Neuronal stem cell (in vitro differentiated cells): ENCODE measurements around the gene MSMP.

Experiments
- DNase-seq: peaks from one replicate; pipeline ENCODE4 v3.0.0-alpha.2; 2013; ENCODE audit warnings: low spot score
- H2AFZ ChIP-seq: one replicate; pipeline ENCODE4 v1.6.1; 2013; ENCODE audit warnings: mild to moderate bottlenecking, low read length, inconsistent platforms
- H2AK5ac ChIP-seq: 2 replicates; pipeline ENCODE4 v1.6.1; 2013; ENCODE audit warnings: low read depth, mild to moderate bottlenecking, inconsistent platforms, low read length, moderate library complexity, mixed read lengths
- H2BK120ac ChIP-seq: 2 replicates; pipeline ENCODE4 v1.6.1; 2013; ENCODE audit warnings: low read depth, mild to moderate bottlenecking, inconsistent platforms, low read length, moderate library complexity, mixed read lengths
- H2BK12ac ChIP-seq: one replicate; pipeline ENCODE4 v1.6.1; 2013; ENCODE audit warnings: low read length, inconsistent platforms
- H2BK15ac ChIP-seq: 2 replicates; pipeline ENCODE4 v1.6.1; 2013; ENCODE audit warnings: mild to moderate bottlenecking, low read length, inconsistent platforms, mixed read lengths
- H2BK5ac ChIP-seq: one replicate; pipeline ENCODE4 v1.6.1; 2013; ENCODE audit warnings: inconsistent platforms, mild to moderate bottlenecking, low read length, moderate library complexity
- H3K14ac ChIP-seq: one replicate; pipeline ENCODE4 v1.6.1; 2013; ENCODE audit warnings: low read length, inconsistent platforms
- H3K18ac ChIP-seq: 2 replicates; pipeline ENCODE4 v1.6.1; 2013; ENCODE audit warnings: low read length, inconsistent platforms
- H3K23ac ChIP-seq: 2 replicates; pipeline ENCODE4 v1.6.1; 2013; ENCODE audit warnings: low read depth, mild to moderate bottlenecking, mixed read lengths, low read length, inconsistent platforms; ENCODE audit not compliant: poor library complexity
- H3K27ac ChIP-seq: replicated peaks from 3 replicates; pipeline ENCODE4 v1.5.1; 2013; ENCODE audit warnings: low read length, inconsistent platforms
- H3K27me3 ChIP-seq, 3 experiments: 2 replicates each; pipeline ENCODE4 v1.6.1; 2013; ENCODE audit warnings: low read length in 3 of 3, mild to moderate bottlenecking in 2 of 3, inconsistent platforms in 1 of 3, low read depth in 1 of 3, mixed read lengths in 1 of 3, moderate library complexity in 1 of 3; ENCODE audit not compliant: control insufficient read depth in 3 of 3, insufficient read depth in 3 of 3
- H3K36me3 ChIP-seq, 2 donors: replicated peaks in 1 of 2; 2 replicates each; pipeline ENCODE4 v1.6.1; 2013; ENCODE audit warnings: low read length in 2 of 2; ENCODE audit not compliant: control insufficient read depth in 2 of 2, insufficient read depth in 2 of 2
- H3K4ac ChIP-seq: 2 replicates; pipeline ENCODE4 v1.6.1; 2013; ENCODE audit warnings: inconsistent platforms, mild to moderate bottlenecking, low read length, moderate library complexity
- H3K4me1 ChIP-seq, 2 donors: 1 replicate in 1 of 2; 2 replicates in 1 of 2; pipeline ENCODE4 v1.6.1; 2013; ENCODE audit warnings: low read length in 2 of 2, low read depth in 1 of 2; ENCODE audit not compliant: control insufficient read depth in 2 of 2, insufficient read depth in 1 of 2
- H3K4me2 ChIP-seq: one replicate; pipeline ENCODE4 v1.6.1; 2013; ENCODE audit warnings: mild to moderate bottlenecking, low read length, inconsistent platforms; ENCODE audit not compliant: insufficient read depth, poor library complexity, severe bottlenecking
- H3K4me3 ChIP-seq, 2 donors: 2 replicates each; pipeline ENCODE4 v1.5.1; 2013; ENCODE audit warnings: low read length in 2 of 2, mild to moderate bottlenecking in 2 of 2, inconsistent platforms in 1 of 2, moderate library complexity in 1 of 2
- H3K79me1 ChIP-seq: one replicate; pipeline ENCODE4 v1.6.1; 2013; ENCODE audit warnings: low read depth, mild to moderate bottlenecking, inconsistent platforms, low read length, moderate library complexity
- H3K9ac ChIP-seq: one replicate; pipeline ENCODE4 v1.6.1; 2013; ENCODE audit warnings: mild to moderate bottlenecking, low read depth, low read length, inconsistent platforms; ENCODE audit not compliant: poor library complexity
- H3K9me3 ChIP-seq, 2 donors: replicated peaks in 1 of 2; 2 replicates each; pipeline versions ENCODE3 to v1.6.1; 2013; ENCODE audit warnings: low read length in 2 of 2, mild to moderate bottlenecking in 2 of 2, inconsistent platforms in 1 of 2, low read depth in 1 of 2, mixed read lengths in 1 of 2, moderate library complexity in 1 of 2; ENCODE audit not compliant: control insufficient read depth in 2 of 2, insufficient read depth in 1 of 2
- H4K8ac ChIP-seq: one replicate; pipeline ENCODE4 v1.6.1; 2013; ENCODE audit warnings: low read depth, mild to moderate bottlenecking, inconsistent platforms, low read length, moderate library complexity
- H4K91ac ChIP-seq: one replicate; pipeline ENCODE4 v1.6.1; 2013; ENCODE audit warnings: low read length, low read depth, mild to moderate bottlenecking, inconsistent platforms; ENCODE audit not compliant: poor library complexity
- WGBS, 2 donors: extraction: QIAGEN DNeasy Blood & Tissue Kit; methylation state at CpG; one replicate each; pipeline ENCODE4 v1.1.7; 2013; ENCODE audit warnings: missing lambda C conversion rate in 2 of 2, mixed read lengths in 1 of 2; ENCODE audit not compliant: insufficient read length in 2 of 2, insufficient replicate concordance in 1 of 2; ENCODE audit errors: extremely low coverage in 2 of 2; 5-methylcytosine and 5-hydroxymethylcytosine counted together

Gene MSMP

DNA sequence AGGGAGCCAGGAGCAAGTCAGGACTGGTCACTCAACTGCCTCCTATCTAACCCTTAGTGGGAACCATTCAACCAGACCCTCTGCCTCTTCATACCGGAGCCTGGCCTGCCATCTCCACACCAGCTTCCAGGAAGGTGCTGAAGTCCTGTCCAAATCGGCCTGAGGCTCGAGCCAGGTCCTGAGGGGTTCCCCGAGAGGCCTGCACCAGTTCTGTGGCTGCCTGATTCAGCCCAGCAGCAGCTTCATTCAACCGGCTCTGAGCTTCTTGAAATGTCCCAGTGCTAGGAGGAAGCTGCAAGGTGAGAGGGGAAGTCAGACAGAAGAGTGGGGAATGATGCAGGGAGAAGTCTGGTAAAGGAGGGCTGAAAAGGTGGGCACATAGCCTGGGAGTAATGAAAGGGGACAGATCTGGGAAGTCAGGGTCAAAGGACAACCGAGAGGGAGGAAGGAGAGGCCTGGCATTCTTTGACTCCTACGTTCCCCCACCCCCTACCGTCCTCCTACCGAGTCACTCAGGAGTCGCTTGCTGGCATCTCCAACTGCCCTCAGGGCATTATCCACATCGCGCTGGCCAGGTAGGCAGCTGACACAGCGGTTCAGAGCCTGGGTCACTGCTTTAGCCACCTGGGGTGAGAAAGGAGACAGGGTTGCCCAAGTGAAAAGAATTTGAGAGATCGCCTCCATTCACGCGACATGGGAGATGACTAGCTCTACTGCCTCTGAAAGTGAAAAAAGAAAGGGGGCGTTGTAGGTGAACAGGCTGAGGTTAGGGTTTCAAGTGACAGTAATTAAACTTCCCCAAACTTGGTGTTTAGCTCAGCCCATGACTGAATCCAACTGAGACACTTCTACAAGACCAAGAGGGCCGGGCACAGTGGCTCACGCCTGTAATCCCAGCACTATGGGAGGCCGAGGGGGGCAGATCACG, 42.3 kb downstream of the MSMP start:
- no peaks in the 10 kb centered on the region for H3K9me3 ChIP-seq
- H2BK120ac ChIP-seq = no peak overlapping the region
- no peak overlapping the region for H2AK5ac ChIP-seq
- H4K8ac ChIP-seq = no peak overlapping the region
- H3K4me3 ChIP-seq = no peak overlapping the region
- H3K36me3 ChIP-seq = peaks cover 69 to 94% of the 10 kb centered on the region in 2 donors
- no CpG with 5 or more reads among the region's 21 CpGs for WGBS, 2 donors
- no peak overlapping the region for H3K14ac ChIP-seq
- H3K4me2 ChIP-seq = no peak overlapping the region
- H2AFZ ChIP-seq = no peak overlapping the region
- no peak overlapping the region for H2BK12ac ChIP-seq
- H3K23ac ChIP-seq = no peak overlapping the region
- H3K4me1 ChIP-seq = no peaks in the 10 kb centered on the region
- no peak for DNase-seq
- H3K27me3 ChIP-seq = no peaks in the 10 kb centered on the region
- H2BK5ac ChIP-seq = peak overlapping the region; percentile 78
- no peak overlapping the region for H2BK15ac ChIP-seq
- no peak overlapping the region for H3K9ac ChIP-seq
- H3K4ac ChIP-seq = no peak overlapping the region
- H3K18ac ChIP-seq = no peak overlapping the region
- peaks cover 2% of the 10 kb centered on the region for H3K79me1 ChIP-seq
- no peak overlapping the region for H4K91ac ChIP-seq
- no peak overlapping the region for H3K27ac ChIP-seq

DNA sequence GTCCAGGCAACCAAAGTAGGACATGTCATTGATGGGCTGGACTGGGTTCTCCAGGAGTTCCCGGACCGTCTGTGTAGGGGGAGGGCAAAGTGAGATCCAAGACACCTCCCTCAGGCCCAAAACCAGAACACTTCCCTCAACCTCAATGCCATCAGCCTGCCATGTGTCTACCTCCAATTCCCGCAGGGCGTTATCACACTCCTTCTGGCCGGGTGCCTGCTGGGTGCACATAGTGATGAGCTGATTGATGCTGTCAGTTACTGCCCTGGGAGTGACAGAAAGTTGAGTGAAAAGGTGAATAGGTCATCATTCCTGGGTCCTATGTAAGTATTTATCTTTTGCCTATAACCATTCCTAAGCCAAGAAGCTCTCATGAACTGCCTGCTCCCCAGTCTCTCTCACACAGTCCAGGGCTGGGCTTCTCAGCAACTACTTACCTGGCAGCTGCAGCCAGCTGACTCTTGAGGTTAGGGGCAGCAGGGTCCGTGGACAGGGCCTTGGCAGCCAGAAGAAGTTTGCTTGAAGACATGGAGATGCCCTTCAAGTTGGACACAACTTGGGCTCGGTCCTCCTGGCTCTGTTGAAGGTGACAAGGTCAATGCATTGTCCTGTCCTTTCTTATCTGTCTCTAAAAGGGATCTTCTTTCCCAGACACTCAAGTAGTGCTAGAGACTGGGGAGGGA, 43.1 kb downstream of the MSMP start:
- Histone ChIP-seq H3K23ac (no peak overlapping the region), H3K27me3 (no peaks in the 10 kb centered on the region), H3K9ac (no peak overlapping the region), H2AK5ac (no peak overlapping the region), H3K4me2 (no peak overlapping the region), H2BK15ac (no peak overlapping the region), H3K27ac (no peak overlapping the region), H2BK12ac (no peak overlapping the region), H3K4me1 (no peaks in the 10 kb centered on the region), H3K18ac (no peak overlapping the region), H3K14ac (no peak overlapping the region), H2BK120ac (no peak overlapping the region), H3K79me1 (peaks cover 2% of the 10 kb centered on the region), H3K4me3 (no peak overlapping the region), H4K8ac (peak overlapping the region; percentile 32), H3K36me3 (peaks cover 70 to 94% of the 10 kb centered on the region in 2 donors), H3K9me3 (no peaks in the 10 kb centered on the region), H2AFZ (no peak overlapping the region), H4K91ac (no peak overlapping the region), H2BK5ac (peak overlapping the region; percentile 78), H3K4ac (no peak overlapping the region)
- WGBS, 2 donors = no CpG with 5 or more reads among the region's 7 CpGs
- no peak for DNase-seq

DNA sequence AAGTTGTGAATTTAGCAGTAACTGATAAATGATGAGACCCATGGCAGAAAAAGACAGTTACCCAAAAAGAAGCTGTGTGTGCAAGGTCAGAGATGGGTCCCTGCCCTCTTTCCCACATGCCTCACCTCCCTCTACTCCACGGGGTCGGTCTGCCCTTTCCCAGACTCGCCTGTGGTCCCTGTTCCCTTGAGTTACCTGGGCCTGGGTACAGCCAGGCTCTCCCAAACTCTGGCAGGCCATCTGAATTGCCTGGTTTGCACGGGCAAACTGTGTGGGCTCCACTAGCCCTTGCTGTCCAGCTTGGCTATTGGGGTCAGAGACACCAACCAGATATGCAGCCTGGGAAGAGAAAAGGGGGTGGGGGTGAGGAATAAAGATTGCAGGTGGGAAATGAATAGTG, 45.9 kb downstream of the MSMP start:
- Histone ChIP-seq H2AK5ac (no peak overlapping the region), H3K79me1 (no peaks in the 10 kb centered on the region), H2BK120ac (no peak overlapping the region), H3K9ac (no peak overlapping the region), H3K9me3 (no peaks in the 10 kb centered on the region), H2BK12ac (no peak overlapping the region), H3K27me3 (no peaks in the 10 kb centered on the region), H3K4me3 (no peak overlapping the region), H3K14ac (no peak overlapping the region), H3K36me3 (peaks cover 77 to 94% of the 10 kb centered on the region in 2 donors), H2AFZ (no peak overlapping the region), H3K4me1 (no peaks in the 10 kb centered on the region), H4K8ac (no peak overlapping the region), H2BK15ac (no peak overlapping the region), H3K27ac (no peak overlapping the region), H3K18ac (no peak overlapping the region), H2BK5ac (no peak overlapping the region), H4K91ac (no peak overlapping the region), H3K23ac (no peak overlapping the region), H3K4ac (no peak overlapping the region), H3K4me2 (no peak overlapping the region)
- no peak for DNase-seq
- no CpG with 5 or more reads among the region's 4 CpGs for WGBS, 2 donors

DNA sequence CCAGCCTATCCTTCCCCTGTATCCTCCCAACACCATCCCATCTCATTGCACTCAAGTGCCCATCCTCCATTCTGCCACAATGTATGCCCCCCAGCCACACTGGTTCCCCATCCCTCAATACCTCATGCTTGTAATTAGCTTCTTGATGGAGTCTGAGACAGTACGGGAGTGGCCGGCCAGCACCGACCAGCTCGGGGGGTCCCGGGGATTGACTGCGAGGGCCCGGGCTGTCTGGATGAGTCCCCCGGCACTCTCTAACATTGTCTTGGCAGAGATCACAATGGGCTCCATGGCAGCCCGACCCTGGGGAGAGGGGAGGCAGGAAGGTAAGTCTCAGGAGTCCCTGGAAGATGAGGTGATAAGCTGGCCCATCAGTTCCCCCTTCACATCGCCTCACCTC, 47.1 kb downstream of the MSMP start:
- H2AFZ ChIP-seq = no peak overlapping the region
- H3K23ac ChIP-seq = no peak overlapping the region
- peak overlapping the region; percentile 3 for H3K9ac ChIP-seq
- DNase-seq = no peak
- no peak overlapping the region for H2BK12ac ChIP-seq
- peak overlapping the region in 1 of 2 donors; percentile 35 for H3K4me3 ChIP-seq
- H3K4me1 ChIP-seq = no peaks in the 10 kb centered on the region
- no peak overlapping the region for H2BK5ac ChIP-seq
- H3K79me1 ChIP-seq = no peaks in the 10 kb centered on the region
- H2AK5ac ChIP-seq = no peak overlapping the region
- WGBS, 2 donors = no CpG with 5 or more reads among the region's 10 CpGs
- H3K27ac ChIP-seq = no peak overlapping the region
- H3K4ac ChIP-seq = no peak overlapping the region
- no peak overlapping the region for H3K14ac ChIP-seq
- H3K9me3 ChIP-seq = no peaks in the 10 kb centered on the region
- no peak overlapping the region for H4K91ac ChIP-seq
- H3K4me2 ChIP-seq = no peak overlapping the region
- H4K8ac ChIP-seq = no peak overlapping the region
- peaks cover 75 to 94% of the 10 kb centered on the region in 2 donors for H3K36me3 ChIP-seq
- H3K27me3 ChIP-seq = no peaks in the 10 kb centered on the region
- no peak overlapping the region for H2BK15ac ChIP-seq
- no peak overlapping the region for H2BK120ac ChIP-seq
- no peak overlapping the region for H3K18ac ChIP-seq
